HG02763 (cell line): Measurements from ENCODE around the gene VAV3.

Experiments
- ATAC-seq: cut with Tn5 transposase; IDR thresholded peaks from one replicate; pipeline ENCODE4 v1.9.1; 2021; ENCODE audit warnings: mild to moderate bottlenecking, moderate library complexity; ENCODE audit not compliant: unreplicated experiment

Gene VAV3

DNA sequence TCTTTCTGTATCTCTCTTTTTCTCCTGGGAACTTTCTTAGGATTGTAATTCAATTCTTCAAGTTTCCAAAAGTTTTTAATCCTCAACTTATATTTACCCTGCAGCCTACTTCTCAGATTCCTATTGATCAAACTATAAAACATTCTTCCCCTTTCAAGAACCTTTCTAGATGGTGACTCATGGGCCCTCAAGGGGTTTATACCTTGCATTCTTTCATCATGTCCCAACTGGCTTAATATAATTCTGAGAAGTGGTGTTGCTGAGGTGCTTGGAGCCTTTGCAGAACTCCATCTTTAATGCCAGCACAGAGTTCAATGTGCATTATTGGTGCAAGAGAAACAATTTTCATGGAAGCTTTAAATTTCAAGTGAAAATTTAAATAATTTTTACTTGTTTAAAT lies 273.4 kb downstream of the VAV3 start:
- ATAC-seq, result no peak

DNA sequence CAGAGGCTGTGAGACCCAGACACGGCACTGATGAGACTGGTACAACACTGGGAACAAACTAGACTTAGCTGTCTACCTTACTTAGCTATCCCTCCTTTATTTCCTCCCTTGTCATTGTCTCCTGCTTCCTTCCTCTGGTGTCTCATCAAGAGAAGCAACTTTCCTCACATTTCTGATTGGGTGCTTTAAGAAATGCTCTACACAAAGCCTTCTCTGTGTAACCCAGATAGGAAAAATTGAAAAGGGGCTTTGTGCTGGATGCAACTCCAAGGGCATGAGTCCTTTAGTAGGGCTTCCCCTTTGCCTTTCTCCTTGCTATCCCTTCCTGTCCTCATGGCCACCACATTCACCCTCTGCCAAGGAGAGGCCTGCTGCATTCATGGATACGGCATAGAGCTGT lies 274.5 kb downstream of the VAV3 start:
- no peak for ATAC-seq

GRCh38 chr1:107689733-107690132 lies 275.2 kb downstream of the VAV3 start:
- no peak for ATAC-seq

- ATAC-seq, result no peak
These were observed 275.8 kb downstream of the VAV3 start for GRCh38 chr1:107689159-107689558.

DNA sequence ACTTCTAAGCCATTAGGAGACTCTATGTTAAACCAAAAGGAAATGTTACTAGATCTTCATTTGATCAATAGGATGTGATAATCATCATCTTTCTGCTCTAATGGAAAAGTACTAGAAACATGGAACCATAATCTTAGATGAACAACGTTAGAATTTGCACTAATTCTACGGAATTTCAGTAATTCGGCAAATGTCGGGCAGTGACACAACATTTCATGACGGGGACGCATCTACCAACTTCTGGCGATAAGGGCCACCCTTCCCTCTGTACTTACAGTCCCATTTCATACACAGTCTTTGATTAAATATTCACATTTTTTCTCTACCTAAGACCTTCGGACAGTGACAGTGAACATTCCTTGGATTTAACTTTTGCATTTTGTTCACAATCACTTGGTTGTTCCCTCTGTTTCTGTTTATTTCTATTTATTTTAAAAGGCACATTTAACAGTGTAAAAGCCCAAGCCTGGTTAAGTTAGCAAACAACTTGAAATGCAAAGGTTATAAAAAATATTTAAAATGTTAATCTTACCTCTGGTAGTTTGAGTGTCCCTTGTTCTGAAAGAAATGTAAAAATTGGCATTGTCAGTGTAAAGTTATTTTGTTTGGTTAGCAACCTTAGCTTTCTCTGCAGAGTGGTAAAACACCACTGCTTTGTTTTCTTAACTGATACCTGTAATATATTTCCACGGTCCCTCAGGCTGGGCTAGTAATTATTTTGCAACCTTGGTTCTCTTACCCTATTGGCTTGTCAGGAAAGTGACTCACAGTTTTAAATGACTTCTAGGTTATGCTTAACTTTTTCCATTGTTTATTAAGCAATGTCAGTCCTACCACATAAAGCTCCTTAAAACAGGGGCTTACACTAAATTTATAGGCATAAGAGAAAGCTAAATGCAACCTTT lies 276.9 kb downstream of the VAV3 start:
- no peak for ATAC-seq

DNA sequence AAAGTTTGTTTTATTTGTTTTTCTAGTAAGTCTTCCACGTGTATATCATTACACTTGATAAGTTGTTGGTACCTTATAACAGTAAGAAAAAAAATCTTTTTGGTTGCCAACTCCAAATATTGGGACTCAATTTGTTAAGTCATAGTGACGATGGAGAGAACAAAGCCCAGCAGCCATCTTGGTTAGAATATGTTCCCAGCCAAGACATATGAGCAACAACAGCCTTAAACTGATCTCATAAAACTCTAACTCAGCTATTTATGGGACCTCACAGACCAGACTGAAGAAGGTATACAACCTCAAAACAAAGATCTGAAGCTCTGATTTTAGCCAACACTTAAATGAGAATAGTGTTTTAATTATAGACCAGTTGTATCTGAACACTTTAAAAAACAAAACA lies 281.3 kb downstream of the VAV3 start:
- ATAC-seq, result no peak

- ATAC-seq, result no peak
These were observed 281.8 kb downstream of the VAV3 start for GRCh38 chr1:107683191-107683657.

GRCh38 chr1:107682467-107682866 lies 282.5 kb downstream of the VAV3 start:
- ATAC-seq, result no peak

- no peak for ATAC-seq
These were observed 283.9 kb downstream of the VAV3 start for GRCh38 chr1:107681001-107681479.

DNA sequence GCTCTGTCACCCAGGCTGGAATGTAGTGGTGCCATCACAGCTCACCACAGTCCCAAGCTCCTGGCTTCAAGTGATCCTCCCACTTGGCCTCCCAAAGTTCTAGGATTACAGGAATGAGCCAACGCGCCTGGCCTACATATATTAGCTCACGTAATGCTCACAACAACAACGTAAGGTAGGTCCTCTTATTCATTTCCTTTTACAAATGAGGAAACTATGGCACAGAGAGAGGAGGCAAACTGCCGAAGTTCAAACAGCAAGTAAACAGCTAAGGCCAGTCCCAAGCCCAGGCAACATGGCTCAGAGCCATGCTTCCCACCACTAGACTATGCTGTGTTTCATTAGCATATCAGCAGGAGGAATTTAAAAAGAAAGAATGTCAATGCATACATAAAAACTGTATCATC lies 284.4 kb downstream of the VAV3 start:
- no peak for ATAC-seq

DNA sequence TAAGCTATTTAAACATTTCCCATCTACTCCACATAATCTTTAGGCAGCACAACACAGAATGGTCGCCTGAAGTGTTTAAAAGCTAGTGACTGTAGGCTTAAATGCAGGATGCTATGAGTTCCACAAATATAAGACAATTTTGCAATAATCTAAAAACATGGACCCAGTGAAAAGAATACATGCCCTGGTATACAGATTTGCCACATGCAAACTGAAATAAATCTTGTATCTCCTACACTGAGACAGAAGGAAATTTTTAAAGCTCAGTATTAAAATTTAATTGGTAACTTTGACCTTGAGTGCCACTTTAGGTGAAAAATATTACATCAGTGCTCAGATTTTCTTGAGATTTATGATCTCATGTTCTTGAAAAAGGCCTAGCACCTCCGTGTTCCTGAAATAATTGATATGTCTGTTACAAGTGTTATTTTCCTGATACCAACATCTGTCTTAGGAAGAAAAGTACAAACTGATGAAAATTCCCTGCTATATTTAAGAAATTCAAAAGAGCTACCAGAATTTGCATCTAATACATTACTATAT lies 285.5 kb downstream of the VAV3 start:
- ATAC-seq, result no peak

- ATAC-seq, result no peak
These were observed 286.0 kb downstream of the VAV3 start for GRCh38 chr1:107678993-107679392.

DNA sequence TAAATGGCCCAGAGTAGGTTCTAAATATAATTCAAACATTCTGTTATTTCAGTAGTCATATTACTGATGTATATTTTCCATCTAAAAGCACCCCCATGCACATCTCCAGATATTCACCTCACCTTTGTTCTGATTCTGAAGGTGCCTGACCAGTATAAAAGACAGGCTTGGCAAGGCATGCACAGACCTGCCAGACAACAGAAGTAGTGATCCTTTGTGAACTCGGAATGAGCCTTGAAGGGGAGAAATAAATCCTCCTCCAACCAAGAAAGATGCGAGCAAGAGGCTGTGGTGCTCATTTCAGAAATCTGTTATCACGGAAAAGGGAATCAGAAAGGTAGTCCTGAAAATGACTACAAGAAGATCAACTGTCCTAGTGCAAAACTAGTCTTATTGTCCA lies 287.3 kb downstream of the VAV3 start:
- ATAC-seq, result no peak

DNA sequence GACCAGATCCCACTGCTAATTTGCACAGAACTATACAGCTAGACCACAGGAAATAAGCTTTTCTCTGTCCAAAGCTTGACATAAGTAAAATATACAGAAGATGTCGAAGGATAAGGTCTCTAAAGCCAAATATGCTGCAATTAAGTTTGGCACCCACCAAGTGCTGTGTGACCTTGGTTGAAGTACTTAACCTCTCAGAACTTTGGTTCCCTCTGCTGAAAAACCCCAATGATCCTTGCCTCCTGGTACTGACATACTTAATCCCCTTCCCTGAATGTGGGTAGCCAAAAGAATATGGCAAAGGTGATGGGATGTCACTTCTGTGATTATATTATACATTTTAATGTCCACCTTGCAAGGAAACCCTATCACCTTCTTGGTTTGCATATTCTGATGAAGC lies 290.5 kb downstream of the VAV3 start:
- no peak for ATAC-seq

- no peak for ATAC-seq
These were observed 292.0 kb downstream of the VAV3 start for GRCh38 chr1:107673006-107673405.

- ATAC-seq, result no peak
These were observed 294.5 kb downstream of the VAV3 start for GRCh38 chr1:107670397-107671040.

DNA sequence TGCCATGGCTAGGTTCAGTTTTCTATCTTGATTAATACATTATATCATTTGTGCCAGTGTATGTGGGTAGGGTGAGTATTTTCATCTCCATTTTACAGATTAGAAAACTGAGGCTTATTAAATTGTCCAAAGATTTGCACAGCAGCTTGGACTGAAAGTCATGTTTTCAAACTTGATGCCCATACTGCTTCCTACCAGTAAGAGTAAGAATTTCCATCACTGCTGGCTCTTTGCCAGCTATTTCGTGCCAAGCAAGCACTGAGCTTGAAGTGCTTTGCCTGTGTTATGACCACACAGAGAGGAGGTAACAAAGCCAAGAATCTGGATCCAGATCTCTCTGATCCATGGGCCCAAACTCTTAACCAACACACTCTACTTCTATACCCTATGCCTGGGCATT lies 295.0 kb downstream of the VAV3 start:
- no peak for ATAC-seq

- no peak for ATAC-seq
These were observed 296.2 kb downstream of the VAV3 start for GRCh38 chr1:107668762-107669161.

GRCh38 chr1:107666493-107666892 lies 298.5 kb downstream of the VAV3 start:
- ATAC-seq, result no peak

GRCh38 chr1:107664982-107665925 lies 299.7 kb downstream of the VAV3 start:
- ATAC-seq, result no peak

- ATAC-seq, result no peak
These were observed 302.0 kb downstream of the VAV3 start for GRCh38 chr1:107662971-107663370.
